GM04504 (cell line): ENCODE data around the gene PPT1.
"Not testable (repeated sequence)": the region's sequence is repeated elsewhere in the genome, so short reads cannot be mapped to it uniquely, and the experiment has no call there.

Experiments used
- DNase-seq: peaks from one replicate; pipeline ENCODE4 v3.0.0-alpha.2; 2012; ENCODE audit warnings: low read depth

Gene PPT1

GRCh38 chr1:40056519-40057309 lies 40.3 kb downstream of the PPT1 start:
- no peak for DNase-seq

GRCh38 chr1:40053138-40053887 lies 43.7 kb downstream of the PPT1 start:
- no peak for DNase-seq

GRCh38 chr1:40050863-40051262 lies 46.2 kb downstream of the PPT1 start:
- DNase-seq: no peak

- no peak for DNase-seq
Observed at GRCh38 chr1:40049725-40050124, 47.3 kb downstream of the PPT1 start.

GRCh38 chr1:40047769-40048168 lies 49.3 kb downstream of the PPT1 start:
- no peak for DNase-seq

- no peak for DNase-seq
Observed at GRCh38 chr1:40047276-40047675, 49.8 kb downstream of the PPT1 start.

GRCh38 chr1:40045766-40046165 lies 51.3 kb downstream of the PPT1 start:
- DNase-seq: no peak

GRCh38 chr1:40045182-40045581 lies 51.9 kb downstream of the PPT1 start:
- no peak for DNase-seq

- DNase-seq: no peak
Observed at GRCh38 chr1:40044110-40044509, 52.9 kb downstream of the PPT1 start.

GRCh38 chr1:40042341-40042740 lies 54.7 kb downstream of the PPT1 start:
- no peak for DNase-seq

GRCh38 chr1:40041466-40041838 lies 55.6 kb downstream of the PPT1 start:
- DNase-seq: no peak

GRCh38 chr1:40040511-40041465 lies 56.3 kb downstream of the PPT1 start, which contains the start of gene CAP1:
TSS of gene CAP1 (plus strand) at chr1:40040729. CDS start at chr1:40059347, 18,618 bp downstream.
- peak; percentile 98 for DNase-seq

GRCh38 chr1:40039757-40040510 lies 57.1 kb downstream of the PPT1 start:
- peak; percentile 74 for DNase-seq

- no peak for DNase-seq
Observed at GRCh38 chr1:40039245-40039756, 57.8 kb downstream of the PPT1 start.

- no peak for DNase-seq
Observed at GRCh38 chr1:40038697-40039096, 58.4 kb downstream of the PPT1 start.

GRCh38 chr1:40037254-40037653 lies 59.8 kb downstream of the PPT1 start:
- DNase-seq: not testable (repeated sequence)

GRCh38 chr1:40036574-40036973 lies 60.5 kb downstream of the PPT1 start:
- DNase-seq: peak; percentile 68

- DNase-seq: no peak
Observed at GRCh38 chr1:40034869-40035268, 62.2 kb downstream of the PPT1 start.

GRCh38 chr1:40032240-40032891 lies 64.7 kb downstream of the PPT1 start:
- peak; percentile 25 for DNase-seq

GRCh38 chr1:40030528-40031135 lies 66.4 kb downstream of the PPT1 start:
- DNase-seq: no peak
